Skeletal muscle cell (primary cell): ENCODE data around the gene ABHD16A.
A peak's percentile ranks its signal among the peaks of the same experiment; 100 is the strongest.

Experiments
- DNase-seq: peaks from one replicate; pipeline ENCODE4 v3.0.0-alpha.2; 2010; ENCODE audit warnings: low read depth
- H3K4me3 ChIP-seq: 2 replicates; pipeline ENCODE4 v1.5.1; 2011; ENCODE audit warnings: low read depth, mild to moderate bottlenecking, control low read depth, low read length, moderate library complexity

Gene ABHD16A

GRCh38 chr6:31733734-31734133 is 30.6 kb upstream of the ABHD16A start:
- no peak for DNase-seq
- H3K4me3 ChIP-seq = peak overlapping the region; percentile 99

GRCh38 chr6:31732029-31732428 is 28.9 kb upstream of the ABHD16A start:
- DNase-seq = no peak
- no peak overlapping the region for H3K4me3 ChIP-seq

GRCh38 chr6:31730631-31731086 is 27.5 kb upstream of the ABHD16A start:
- H3K4me3 ChIP-seq = peak overlapping the region; percentile 90
- no peak for DNase-seq

- DNase-seq = peak; percentile 64
- peak overlapping the region; percentile 90 for H3K4me3 ChIP-seq
Observed at GRCh38 chr6:31729979-31730630, 27.0 kb upstream of the ABHD16A start.

GRCh38 chr6:31729515-31729978 is 26.4 kb upstream of the ABHD16A start:
- peak; percentile 50 for DNase-seq
- peak overlapping the region; percentile 90 for H3K4me3 ChIP-seq

- H3K4me3 ChIP-seq = peak within 1 kb of the TSS; percentile 90
- no peak for DNase-seq
Observed at GRCh38 chr6:31728767-31729514, 25.8 kb upstream of the ABHD16A start, which contains the start of gene DDAH2. TSS of gene DDAH2 (minus strand) at chr6:31729299. CDS start at chr6:31729161, 138 bp downstream.

- no peak overlapping the region for H3K4me3 ChIP-seq
Observed at GRCh38 chr6:31727717-31728671, 24.9 kb upstream of the ABHD16A start.

GRCh38 chr6:31727034-31727716 is 24.1 kb upstream of the ABHD16A start:
- DNase-seq = no peak

More at GRCh38 chr6:31727717-31728671, 24.9 kb upstream of the ABHD16A start:
- no peak for DNase-seq

GRCh38 chr6:31725502-31726350 is 22.6 kb upstream of the ABHD16A start:
- no peak overlapping the region for H3K4me3 ChIP-seq
- DNase-seq = no peak

More at GRCh38 chr6:31727034-31727716, 24.1 kb upstream of the ABHD16A start:
- H3K4me3 ChIP-seq = no peak overlapping the region

- no peak overlapping the region for H3K4me3 ChIP-seq
Observed at GRCh38 chr6:31723980-31724691, 21.0 kb upstream of the ABHD16A start.

GRCh38 chr6:31723245-31723979 is 20.3 kb upstream of the ABHD16A start, which contains the start of gene MPIG6B:
TSS of gene MPIG6B (plus strand) at chr6:31723373. CDS start at chr6:31723384, 11 bp downstream.
- H3K4me3 ChIP-seq = no peak within 1 kb of the TSS
- DNase-seq = no peak

More at GRCh38 chr6:31723980-31724691, 21.0 kb upstream of the ABHD16A start:
- no peak for DNase-seq

GRCh38 chr6:31722173-31722572 is 19.0 kb upstream of the ABHD16A start:
- no peak for DNase-seq
- no peak overlapping the region for H3K4me3 ChIP-seq

GRCh38 chr6:31721351-31722020 is 18.4 kb upstream of the ABHD16A start, which contains the start of gene LY6G6C:
TSS of gene LY6G6C (minus strand) at chr6:31721746. CDS start at chr6:31721679, 67 bp downstream.
- H3K4me3 ChIP-seq = no peak within 1 kb of the TSS
- DNase-seq = no peak

- no peak overlapping the region for H3K4me3 ChIP-seq
- no peak for DNase-seq
Observed at GRCh38 chr6:31720196-31720770, 17.2 kb upstream of the ABHD16A start.

- DNase-seq = no peak
Observed at GRCh38 chr6:31719001-31719400, 15.9 kb upstream of the ABHD16A start.

GRCh38 chr6:31718265-31718664 is 15.1 kb upstream of the ABHD16A start:
- no peak for DNase-seq
- H3K4me3 ChIP-seq = no peak overlapping the region

More at GRCh38 chr6:31719001-31719400, 15.9 kb upstream of the ABHD16A start:
- H3K4me3 ChIP-seq = no peak overlapping the region
